ENCODE measurements around the gene RAMAC. TPM values are rescaled to one million over a fixed set of nuclear protein-coding genes. Genes with fewer than 3 reads are reported as not detected.

Gene RAMAC
- total and polyA plus RNA-seq, 2 of the 8 experiments (the other 6 are each of a cell fraction or from before 2014, with no cell fraction given): 20.7 to 32.9 TPM

DNA sequence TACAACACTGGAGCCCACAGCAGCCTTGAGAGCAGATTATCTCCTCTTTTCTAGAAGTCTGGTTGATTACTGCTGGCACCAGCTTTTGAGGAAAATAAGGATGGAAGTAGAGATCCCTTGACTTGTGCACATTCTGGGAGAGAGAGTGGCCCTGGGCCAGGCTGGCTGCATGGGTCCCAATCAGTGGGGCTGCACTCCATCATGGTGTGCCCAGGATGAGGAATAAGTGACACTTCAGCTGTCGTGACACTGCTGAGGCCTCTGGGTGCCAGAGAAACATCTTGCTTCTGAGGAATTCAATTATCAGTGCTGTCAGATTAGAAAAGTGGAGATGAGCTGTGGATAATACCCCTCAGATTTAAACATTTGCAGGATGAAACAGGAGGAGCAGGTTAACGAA is 9.1 kb downstream of the RAMAC start:
- Histone ChIP-seq H3K4me1 (replicated peaks in 1 of 4; ENCODE audit: control insufficient read depth in 3 of 4, insufficient read depth in 4 of 4, low read length in 3 of 4) (peaks cover 0 to under 1% (median 0%) of the 10 kb centered on the region in 4 experiments; a peak in 1 of 7 replicates), H3K56ac (replicated peaks; ENCODE audit: insufficient read length, low read depth, low read length) (no peak overlapping the region), H2BK20ac (ENCODE audit: low read length) (no peak overlapping the region), H2AFZ (ENCODE audit: low read length) (no peak overlapping the region), H3K9me3 (ENCODE audit: insufficient read depth in 2 of 2, low read depth in 1 of 2, low read length in 1 of 2) (peaks cover 0 to 3% of the 10 kb centered on the region in 2 experiments; a peak in 1 of 4 replicates), H3K14ac (ENCODE audit: insufficient read length) (no peak overlapping the region), H3K23me2 (ENCODE audit: low read depth, low read length) (no peaks in the 10 kb centered on the region), H3K4ac (replicated peaks; ENCODE audit: insufficient read length, low read depth, low read length) (no peak overlapping the region), H3K4me2 (ENCODE audit: insufficient read depth in 1 of 2, low read depth in 2 of 2, low read length in 2 of 2) (no peak overlapping the region), H2AK5ac (ENCODE audit: low read depth, low read length) (no peak overlapping the region), H3K79me2 (ENCODE audit: control insufficient read depth in 1 of 2, insufficient read depth in 2 of 2, low read length in 2 of 2) (no peaks in the 10 kb centered on the region), H2BK120ac (replicated peaks; ENCODE audit: low read depth, low read length) (no peak overlapping the region), H3K36me3 (ENCODE audit: control insufficient read depth in 2 of 4, insufficient read depth in 4 of 4, low read length in 3 of 4) (peaks cover 0 to 7% (median 0%) of the 10 kb centered on the region in 4 experiments; a peak in 2 of 8 replicates), H3K23ac (ENCODE audit: insufficient read length) (no peak overlapping the region), H4K91ac (replicated peaks; ENCODE audit: insufficient read length, low read length) (no peak overlapping the region), H4K8ac (ENCODE audit: extremely low read depth, insufficient read depth, low read length) (no peak overlapping the region), H4K20me1 (replicated peaks in 1 of 2; ENCODE audit: control insufficient read depth in 1 of 2, insufficient read depth in 2 of 2, low read length in 2 of 2) (no peaks in the 10 kb centered on the region), H3K27ac (ENCODE audit: low read depth, low read length) (no peak overlapping the region), H4K5ac (ENCODE audit: insufficient read length, low read depth, low read length) (no peak overlapping the region), H3K79me1 (ENCODE audit: low read depth, low read length) (no peaks in the 10 kb centered on the region), H3K9ac (replicated peaks in 1 of 4; ENCODE audit: extremely low read depth in 1 of 4, low read depth in 3 of 4, low read length in 3 of 4) (no peak overlapping the region), H3K18ac (ENCODE audit: extremely low read depth, low read length) (no peak overlapping the region), H2BK5ac (ENCODE audit: low read depth, low read length) (no peak overlapping the region), H3K4me3 (ENCODE audit: extremely low read depth in 1 of 4, insufficient read depth in 2 of 4, low read depth in 3 of 4, low read length in 4 of 4) (no peak overlapping the region), H3K27me3 (replicated peaks in 1 of 4; ENCODE audit: control insufficient read depth in 3 of 4, extremely low read depth in 1 of 4, insufficient read depth in 3 of 4, low read length in 3 of 4) (no peaks in the 10 kb centered on the region), H2BK12ac (ENCODE audit: low read depth, low read length) (no peak overlapping the region), H2BK15ac (ENCODE audit: low read length) (no peak overlapping the region)
- CTCF ChIA-PET (ENCODE audit: partially characterized antibody): interaction anchor here (0.8 to 1.1 kb wide), 2 partner anchors 15 to 436 kb away, joined by 3 read pairs; no protein-coding TSS in a partner anchor
- no peak for FAIRE-seq
- 83% methylated on average over 2 of the region's 2 CpGs; no CpG with 5 or more reads in 1 of the 2 experiments for WGBS, 2 experiments (ENCODE audit: extremely low coverage in 1 of 2, insufficient coverage in 1 of 2, insufficient read length in 1 of 2, insufficient replicate concordance in 2 of 2, low coverage in 1 of 2, low lambda C conversion rate in 2 of 2, missing lambda C conversion rate in 1 of 2)
- TF ChIP-seq CBX5 (IDR thresholded peaks at IDR 0.05; ENCODE audit: low read depth, low read length) (no peak), YY1 (IDR thresholded peaks at IDR 0.05; ENCODE audit: low read depth, low read length) (no peak), RFX5 (IDR thresholded peaks at IDR 0.05; ENCODE audit: borderline replicate concordance, low read depth, low read length) (no peak), RAD21 (IDR thresholded peaks at IDR 0.05 in 1 of 2, conservative IDR thresholded peaks at IDR 0.05 in 1 of 2; ENCODE audit: low read depth in 2 of 2, low read length in 2 of 2) (no peak), SUZ12 (IDR thresholded peaks at IDR 0.05; ENCODE audit: low read length) (no peak), MAFK (IDR thresholded peaks at IDR 0.05; ENCODE audit: low read depth, low read length) (no peak), EP300 (IDR thresholded peaks at IDR 0.05; ENCODE audit: borderline replicate concordance in 1 of 2, low read depth in 2 of 2, low read length in 2 of 2) (no peak), POLR2A (IDR thresholded peaks at IDR 0.05; ENCODE audit: control extremely low read depth in 1 of 2, low read depth in 2 of 2, low read length in 2 of 2) (no peak)
- DNase-seq (ENCODE audit: low read depth in 1 of 2, low spot score in 2 of 2): no peak
- POLR2A ChIA-PET (ENCODE audit: partially characterized antibody): interaction anchor here (1.2 to 1.9 kb wide), 3 partner anchors 10 to 73 kb away, joined by 3 to 9 read pairs (median 5); partner anchors contain the start of gene RAMAC
